GM21619 (cell line): ENCODE results near the gene HECW1.
"Not testable (repeated sequence)": the region's sequence is repeated elsewhere in the genome, so short reads cannot be mapped to it uniquely, and the experiment has no call there.

Experiments
- ATAC-seq: cut with Tn5 transposase; IDR thresholded peaks from one replicate; pipeline ENCODE4 v1.9.1; 2021; ENCODE audit not compliant: unreplicated experiment

Gene HECW1

GRCh38 chr7:43590862-43591557 lies 478.6 kb downstream of the HECW1 start:
- ATAC-seq, result peak; percentile 66

- ATAC-seq, result peak; percentile 21
Measured at GRCh38 chr7:43591558-43592180, 479.2 kb downstream of the HECW1 start.

DNA sequence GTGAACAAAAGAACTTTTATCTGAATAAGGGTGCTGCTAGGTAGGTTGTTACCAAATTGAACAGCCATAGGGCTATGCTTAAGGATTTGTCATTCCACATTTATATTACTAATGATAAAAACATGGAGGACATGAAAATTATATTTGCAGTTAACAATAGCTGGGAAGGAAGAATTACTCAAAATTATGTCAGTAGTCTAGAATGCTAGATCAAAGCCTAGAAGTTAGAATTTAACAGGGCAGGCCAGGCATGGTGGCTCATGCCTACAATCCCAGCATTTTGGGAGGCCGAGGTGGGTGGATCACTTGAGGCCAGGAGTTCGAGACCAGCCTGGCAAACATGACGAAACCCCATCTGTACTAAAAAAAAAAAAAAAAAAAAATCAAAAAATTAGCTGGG lies 479.9 kb downstream of the HECW1 start:
- no peak for ATAC-seq

DNA sequence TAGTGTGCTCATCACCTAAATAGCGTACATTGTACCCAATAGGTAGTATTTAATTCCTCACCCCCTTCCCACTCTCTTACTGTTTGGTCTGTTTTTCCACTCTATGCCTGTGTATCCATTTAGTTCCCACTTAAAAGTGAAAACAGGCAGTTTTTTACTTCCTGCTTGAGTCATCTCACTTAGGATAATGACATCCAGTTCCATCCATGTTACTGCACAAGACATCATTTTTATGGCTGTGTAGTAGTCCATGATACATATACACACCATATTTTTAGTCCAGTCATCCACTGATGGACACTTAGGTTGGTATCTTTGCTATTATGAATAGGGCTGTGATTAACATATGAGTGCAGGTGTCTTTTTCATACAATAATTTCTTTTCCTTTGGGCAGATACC lies 480.6 kb downstream of the HECW1 start:
- ATAC-seq, result no peak

GRCh38 chr7:43594020-43594419 lies 481.6 kb downstream of the HECW1 start:
- ATAC-seq, result no peak

GRCh38 chr7:43596426-43596825 lies 484.0 kb downstream of the HECW1 start:
- ATAC-seq, result not testable (repeated sequence)

DNA sequence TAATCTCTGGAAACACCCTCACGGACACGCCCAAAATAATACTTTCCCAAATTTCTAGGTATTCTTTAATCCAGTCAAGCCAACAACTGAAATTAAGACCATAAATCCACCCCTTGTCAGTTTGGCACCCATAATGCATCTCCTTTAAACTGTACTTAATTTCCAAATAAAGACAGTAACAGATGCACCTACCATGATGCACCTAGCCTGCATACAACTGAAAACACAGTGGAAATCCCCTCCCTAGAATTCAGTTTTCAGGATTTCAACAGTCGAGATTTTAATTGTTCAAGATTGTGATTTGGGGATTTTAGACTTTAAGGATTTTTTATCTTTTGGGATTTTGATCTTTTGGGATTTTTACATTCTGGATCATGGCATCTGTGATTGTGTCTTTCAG lies 487.6 kb downstream of the HECW1 start:
- no peak for ATAC-seq

DNA sequence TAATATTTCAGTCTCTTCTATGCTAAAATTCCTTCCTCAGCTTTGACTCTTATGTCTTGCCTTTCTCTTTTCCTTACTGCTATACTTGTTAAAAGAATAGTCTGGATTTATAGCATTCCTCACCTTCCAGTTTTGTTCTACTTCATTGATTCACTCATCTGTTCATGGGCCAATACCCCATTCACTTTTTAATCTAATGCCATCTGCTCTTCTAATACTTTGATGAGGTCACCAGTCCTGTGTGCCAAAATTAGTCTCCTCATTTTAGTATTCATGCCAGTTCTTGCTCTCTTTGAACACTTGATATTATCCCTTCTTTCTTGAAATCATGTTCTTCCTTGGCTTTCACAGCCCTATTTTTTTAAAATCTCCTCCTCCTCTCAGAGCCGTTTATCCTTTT lies 489.8 kb downstream of the HECW1 start:
- no peak for ATAC-seq

DNA sequence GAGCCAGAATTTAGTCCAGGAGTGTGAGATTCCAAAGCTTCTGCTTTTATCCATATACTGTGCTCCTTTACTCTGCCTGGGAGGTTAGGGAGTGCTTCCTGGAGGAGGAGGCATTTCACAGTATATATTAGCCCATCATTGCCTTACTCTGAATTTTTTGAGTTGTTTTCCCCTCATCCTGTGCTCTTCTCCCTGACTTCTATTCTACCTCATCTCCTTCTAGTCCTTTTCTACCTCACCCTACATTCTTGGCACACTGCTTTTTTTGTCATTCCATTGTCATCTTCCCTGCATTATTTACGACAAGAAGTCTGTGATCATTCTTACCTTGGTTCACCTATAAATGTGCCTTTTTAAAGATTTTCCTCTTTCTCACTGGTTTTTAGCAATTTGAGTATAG lies 491.8 kb downstream of the HECW1 start:
- ATAC-seq, result no peak

- no peak for ATAC-seq
Measured at GRCh38 chr7:43609097-43609496, 496.6 kb downstream of the HECW1 start.

DNA sequence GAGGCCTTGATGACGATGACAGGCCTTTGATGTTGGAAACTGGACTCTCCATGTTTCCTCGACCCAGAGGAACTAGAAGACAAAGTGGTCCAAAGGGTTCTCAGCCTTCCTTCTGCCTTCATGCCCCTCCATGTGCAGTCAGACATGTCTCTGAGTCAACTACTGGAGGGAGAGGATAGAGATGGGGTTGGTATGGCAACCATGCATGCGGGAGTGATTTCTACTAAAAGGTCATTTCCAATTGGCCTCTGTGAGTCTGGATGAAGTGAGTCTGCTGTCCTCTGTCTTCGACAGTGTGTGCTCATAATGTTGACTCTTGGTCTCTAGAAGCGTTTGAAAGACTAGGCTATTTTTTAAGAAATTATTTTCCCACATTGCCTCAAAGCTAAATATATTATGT lies 499.7 kb downstream of the HECW1 start:
- no peak for ATAC-seq

DNA sequence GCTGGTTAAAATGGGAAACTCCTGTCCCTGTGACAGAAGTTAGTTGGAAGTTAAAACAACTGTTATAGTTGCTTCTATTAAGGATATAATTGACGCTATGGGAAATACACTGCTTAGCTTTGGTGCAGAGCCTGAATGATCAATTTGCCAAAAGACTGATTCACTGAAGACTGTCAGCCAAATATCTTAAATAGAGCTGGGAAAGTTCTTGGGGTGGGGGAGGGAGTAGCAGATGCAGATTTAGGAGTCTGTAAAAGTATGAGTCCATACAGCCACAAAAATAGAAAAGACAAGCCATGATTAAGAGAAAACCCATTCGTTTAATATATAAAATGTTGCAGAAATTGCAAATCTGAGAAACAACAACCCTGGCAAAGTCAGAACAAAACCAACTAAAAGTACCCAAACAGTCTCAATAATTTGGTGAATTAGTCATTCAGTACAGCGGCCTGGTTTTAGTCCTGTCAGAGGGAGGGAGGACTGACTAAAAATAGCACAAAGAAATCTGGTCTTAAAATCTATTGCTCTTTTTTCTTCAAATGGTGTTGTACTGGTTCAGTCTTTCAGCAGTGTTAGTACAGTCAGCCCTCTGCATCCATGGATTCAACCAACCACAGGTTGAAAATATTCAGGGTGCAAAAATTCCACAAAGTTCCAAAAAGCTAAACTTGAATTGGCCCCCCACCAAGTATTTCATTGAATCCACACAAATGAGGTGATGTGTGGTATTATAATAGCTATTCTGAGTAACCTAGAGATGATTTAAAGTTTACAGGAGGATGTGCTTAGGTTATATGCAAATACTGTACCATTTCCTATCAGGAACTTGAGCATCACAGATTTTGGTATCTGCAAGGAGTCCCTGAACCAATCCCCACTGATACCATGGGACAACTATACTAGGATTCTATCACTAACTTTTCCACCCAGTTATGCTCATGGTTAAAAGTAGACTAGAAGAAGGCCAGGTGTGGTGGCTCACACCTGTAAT lies 500.4 kb downstream of the HECW1 start:
- peak; percentile 76 for ATAC-seq
